ENCODE results near the gene HES7. TPM values are rescaled to one million over a fixed set of nuclear protein-coding genes. Genes with fewer than 3 reads are reported as not detected.
"Not testable (repeated sequence)": the region's sequence is repeated elsewhere in the genome, so short reads cannot be mapped to it uniquely, and the experiment has no call there.

Gene HES7
- total and polyA plus RNA-seq, 2 donors = 0.75 TPM; not detected in 1

- Histone ChIP-seq H3K27ac (ENCODE audit: low read depth in 1 of 2, low read length in 1 of 2) (no peak overlapping the region), H3K9me3 (ENCODE audit: control insufficient read depth in 2 of 2, insufficient read depth in 1 of 2, low read length in 1 of 2) (peaks cover 0 to 7% of the 10 kb centered on the region in 2 donors), H3K4me1 (ENCODE audit: control insufficient read depth in 2 of 2, insufficient read depth in 2 of 2, low read length in 2 of 2) (peaks cover 2 to 14% of the 10 kb centered on the region in 2 donors), H3K36me3 (ENCODE audit: control insufficient read depth in 2 of 2, insufficient read depth in 2 of 2, low read length in 1 of 2) (no peaks in the 10 kb centered on the region), H3K27me3 (ENCODE audit: control insufficient read depth in 2 of 2, insufficient read depth in 1 of 2, low read length in 1 of 2) (peaks cover 5 to 75% of the 10 kb centered on the region in 2 donors), H3K4me3 (ENCODE audit: low read length in 2 of 2) (no peak overlapping the region)
- DNase-seq (ENCODE audit: low read depth in 6 of 9, low spot score in 9 of 9) = no peak
- WGBS = 97% methylated on average over 10 of the region's 10 CpGs
These were observed 41.6 kb downstream of the HES7 start for GRCh38 chr17:8082292-8082691.

GRCh38 chr17:8081876-8082275 is 42.0 kb downstream of the HES7 start:
- H3K36me3 ChIP-seq (ENCODE audit: control insufficient read depth in 2 of 2, insufficient read depth in 2 of 2, low read length in 1 of 2) = no peaks in the 10 kb centered on the region
- peaks cover 2 to 14% of the 10 kb centered on the region in 2 donors for H3K4me1 ChIP-seq (ENCODE audit: control insufficient read depth in 2 of 2, insufficient read depth in 2 of 2, low read length in 2 of 2)
- H3K27me3 ChIP-seq (ENCODE audit: control insufficient read depth in 2 of 2, insufficient read depth in 1 of 2, low read length in 1 of 2) = peaks cover 5 to 78% of the 10 kb centered on the region in 2 donors
- 98% methylated on average over 3 of the region's 3 CpGs for WGBS
- H3K9me3 ChIP-seq (ENCODE audit: control insufficient read depth in 2 of 2, insufficient read depth in 1 of 2, low read length in 1 of 2) = peaks cover 0 to 7% of the 10 kb centered on the region in 2 donors
- H3K4me3 ChIP-seq (ENCODE audit: low read length in 2 of 2) = no peak overlapping the region
- H3K27ac ChIP-seq (ENCODE audit: low read depth in 1 of 2, low read length in 1 of 2) = no peak overlapping the region
- DNase-seq (ENCODE audit: low read depth in 6 of 9, low spot score in 9 of 9) = no peak

GRCh38 chr17:8080799-8081219 is 43.1 kb downstream of the HES7 start:
- Histone ChIP-seq H3K27ac (ENCODE audit: low read depth in 1 of 2, low read length in 1 of 2) (no peak overlapping the region), H3K36me3 (ENCODE audit: control insufficient read depth in 2 of 2, insufficient read depth in 2 of 2, low read length in 1 of 2) (no peaks in the 10 kb centered on the region), H3K9me3 (ENCODE audit: control insufficient read depth in 2 of 2, insufficient read depth in 1 of 2, low read length in 1 of 2) (peaks cover 0 to 7% of the 10 kb centered on the region in 2 donors), H3K4me3 (ENCODE audit: low read length in 2 of 2) (no peak overlapping the region), H3K27me3 (ENCODE audit: control insufficient read depth in 2 of 2, insufficient read depth in 1 of 2, low read length in 1 of 2) (peaks cover 6 to 85% of the 10 kb centered on the region in 2 donors), H3K4me1 (ENCODE audit: control insufficient read depth in 2 of 2, insufficient read depth in 2 of 2, low read length in 2 of 2) (peaks cover 2 to 14% of the 10 kb centered on the region in 2 donors)
- WGBS = 95% methylated on average over 17 of the region's 17 CpGs
- no peak for DNase-seq (ENCODE audit: low read depth in 6 of 9, low spot score in 9 of 9)

- H3K27ac ChIP-seq (ENCODE audit: low read depth in 1 of 2, low read length in 1 of 2) = no peak overlapping the region
- 42% methylated on average over 25 of the region's 25 CpGs for WGBS
- DNase-seq (ENCODE audit: low read depth in 6 of 9, low spot score in 9 of 9) = no peak
- H3K9me3 ChIP-seq (ENCODE audit: control insufficient read depth in 2 of 2, insufficient read depth in 1 of 2, low read length in 1 of 2) = peaks cover 0 to 7% of the 10 kb centered on the region in 2 donors
- H3K4me1 ChIP-seq (ENCODE audit: control insufficient read depth in 2 of 2, insufficient read depth in 2 of 2, low read length in 2 of 2) = peaks cover 2 to 14% of the 10 kb centered on the region in 2 donors
- H3K4me3 ChIP-seq (ENCODE audit: low read length in 2 of 2) = no peak overlapping the region
- peaks cover 11 to 87% of the 10 kb centered on the region in 2 donors for H3K27me3 ChIP-seq (ENCODE audit: control insufficient read depth in 2 of 2, insufficient read depth in 1 of 2, low read length in 1 of 2)
- H3K36me3 ChIP-seq (ENCODE audit: control insufficient read depth in 2 of 2, insufficient read depth in 2 of 2, low read length in 1 of 2) = no peaks in the 10 kb centered on the region
These were observed 43.6 kb downstream of the HES7 start for GRCh38 chr17:8080208-8080798.

GRCh38 chr17:8079291-8080207 is 44.4 kb downstream of the HES7 start:
- WGBS = under 1% methylated on average over 87 of the region's 87 CpGs
- Histone ChIP-seq H3K9me3 (ENCODE audit: control insufficient read depth in 2 of 2, insufficient read depth in 1 of 2, low read length in 1 of 2) (peaks cover 0 to 7% of the 10 kb centered on the region in 2 donors), H3K27me3 (ENCODE audit: control insufficient read depth in 2 of 2, insufficient read depth in 1 of 2, low read length in 1 of 2) (peaks cover 17 to 91% of the 10 kb centered on the region in 2 donors), H3K36me3 (ENCODE audit: control insufficient read depth in 2 of 2, insufficient read depth in 2 of 2, low read length in 1 of 2) (no peaks in the 10 kb centered on the region), H3K4me1 (ENCODE audit: control insufficient read depth in 2 of 2, insufficient read depth in 2 of 2, low read length in 2 of 2) (peaks cover 2 to 14% of the 10 kb centered on the region in 2 donors), H3K4me3 (ENCODE audit: low read length in 2 of 2) (peak overlapping the region; percentile 42 to 48), H3K27ac (ENCODE audit: low read depth in 1 of 2, low read length in 1 of 2) (no peak overlapping the region)
- DNase-seq (ENCODE audit: low read depth in 6 of 9, low spot score in 9 of 9) = peak; percentile 31 to 83 (median 60)

- not testable (repeated sequence) for H3K27ac ChIP-seq (ENCODE audit: low read depth in 1 of 2, low read length in 1 of 2); H3K4me3 ChIP-seq (ENCODE audit: low read length in 2 of 2); H3K36me3 ChIP-seq (ENCODE audit: control insufficient read depth in 2 of 2, insufficient read depth in 2 of 2, low read length in 1 of 2); H3K9me3 ChIP-seq (ENCODE audit: control insufficient read depth in 2 of 2, insufficient read depth in 1 of 2, low read length in 1 of 2); DNase-seq (ENCODE audit: low read depth in 6 of 9, low spot score in 9 of 9)
- Histone ChIP-seq H3K4me1 (ENCODE audit: control insufficient read depth in 2 of 2, insufficient read depth in 2 of 2, low read length in 2 of 2) (peaks cover 7 to 23% of the 10 kb centered on the region in 2 donors), H3K27me3 (ENCODE audit: control insufficient read depth in 2 of 2, insufficient read depth in 1 of 2, low read length in 1 of 2) (peaks cover 30 to 96% of the 10 kb centered on the region in 2 donors)
- WGBS = 77% methylated on average over 5 of the region's 5 CpGs
These were observed 46.0 kb downstream of the HES7 start for GRCh38 chr17:8077939-8078338.

GRCh38 chr17:8076502-8077266 is 47.2 kb downstream of the HES7 start:
- Histone ChIP-seq H3K27me3 (ENCODE audit: control insufficient read depth in 2 of 2, insufficient read depth in 1 of 2, low read length in 1 of 2) (peaks cover 41 to 96% of the 10 kb centered on the region in 2 donors), H3K4me1 (ENCODE audit: control insufficient read depth in 2 of 2, insufficient read depth in 2 of 2, low read length in 2 of 2) (peaks cover 15 to 32% of the 10 kb centered on the region in 2 donors), H3K27ac (ENCODE audit: low read depth in 1 of 2, low read length in 1 of 2) (no peak overlapping the region), H3K4me3 (ENCODE audit: low read length in 2 of 2) (no peak overlapping the region), H3K9me3 (ENCODE audit: control insufficient read depth in 2 of 2, insufficient read depth in 1 of 2, low read length in 1 of 2) (peaks cover 1 to 10% of the 10 kb centered on the region in 2 donors), H3K36me3 (ENCODE audit: control insufficient read depth in 2 of 2, insufficient read depth in 2 of 2, low read length in 1 of 2) (no peaks in the 10 kb centered on the region)
- WGBS = 87% methylated on average over 13 of the region's 13 CpGs
- no peak for DNase-seq (ENCODE audit: low read depth in 6 of 9, low spot score in 9 of 9)

- Histone ChIP-seq H3K27me3 (ENCODE audit: control insufficient read depth in 2 of 2, insufficient read depth in 1 of 2, low read length in 1 of 2) (peaks cover 47 to 98% of the 10 kb centered on the region in 2 donors), H3K27ac (ENCODE audit: low read depth in 1 of 2, low read length in 1 of 2) (no peak overlapping the region), H3K9me3 (ENCODE audit: control insufficient read depth in 2 of 2, insufficient read depth in 1 of 2, low read length in 1 of 2) (peaks cover 1 to 10% of the 10 kb centered on the region in 2 donors), H3K36me3 (ENCODE audit: control insufficient read depth in 2 of 2, insufficient read depth in 2 of 2, low read length in 1 of 2) (no peaks in the 10 kb centered on the region), H3K4me3 (ENCODE audit: low read length in 2 of 2) (no peak overlapping the region), H3K4me1 (ENCODE audit: control insufficient read depth in 2 of 2, insufficient read depth in 2 of 2, low read length in 2 of 2) (peaks cover 15 to 32% of the 10 kb centered on the region in 2 donors)
- DNase-seq (ENCODE audit: low read depth in 6 of 9, low spot score in 9 of 9) = no peak
- 96% methylated on average over 14 of the region's 14 CpGs for WGBS
These were observed 48.1 kb downstream of the HES7 start for GRCh38 chr17:8075574-8076342.
